ENCODE data around the gene MDM2. TPM values are rescaled to one million over a fixed set of nuclear protein-coding genes. Genes with fewer than 3 reads are reported as not detected.
"Not testable (repeated sequence)": the region's sequence is repeated elsewhere in the genome, so short reads cannot be mapped to it uniquely, and the experiment has no call there.

MDM2 gene
- total RNA-seq, 1 experiment from 2014 or later, result 135 TPM

GRCh38 chr12:68824597-68825250, 16.7 kb downstream of the MDM2 start:
- no peak for DNase-seq (ENCODE audit: low read depth)

GRCh38 chr12:68825569-68826217, 17.7 kb downstream of the MDM2 start:
- no peak for DNase-seq (ENCODE audit: low read depth)

- DNase-seq (ENCODE audit: low read depth), result no peak
Measured at GRCh38 chr12:68827895-68828671, 20.1 kb downstream of the MDM2 start.

- no peak for DNase-seq (ENCODE audit: low read depth)
Measured at GRCh38 chr12:68828672-68829068, 20.7 kb downstream of the MDM2 start.

GRCh38 chr12:68831272-68831671, 23.3 kb downstream of the MDM2 start:
- no peak for DNase-seq (ENCODE audit: low read depth)

GRCh38 chr12:68831751-68832503, 23.9 kb downstream of the MDM2 start:
- no peak for DNase-seq (ENCODE audit: low read depth)

GRCh38 chr12:68832504-68832867, 24.5 kb downstream of the MDM2 start:
- no peak for DNase-seq (ENCODE audit: low read depth)

GRCh38 chr12:68833508-68833907, 25.5 kb downstream of the MDM2 start:
- no peak for DNase-seq (ENCODE audit: low read depth)

- no peak for DNase-seq (ENCODE audit: low read depth)
Measured at GRCh38 chr12:68835333-68835908, 27.4 kb downstream of the MDM2 start.

GRCh38 chr12:68837215-68837614, 29.2 kb downstream of the MDM2 start:
- DNase-seq (ENCODE audit: low read depth), result no peak

GRCh38 chr12:68838046-68838886, 30.3 kb downstream of the MDM2 start:
- no peak for DNase-seq (ENCODE audit: low read depth)

GRCh38 chr12:68839183-68840147, 31.5 kb downstream of the MDM2 start:
- DNase-seq (ENCODE audit: low read depth), result no peak

- not testable (repeated sequence) for DNase-seq (ENCODE audit: low read depth)
Measured at GRCh38 chr12:68841175-68841574, 33.2 kb downstream of the MDM2 start.

GRCh38 chr12:68841717-68842116, 33.7 kb downstream of the MDM2 start:
- no peak for DNase-seq (ENCODE audit: low read depth)

- no peak for DNase-seq (ENCODE audit: low read depth)
Measured at GRCh38 chr12:68842123-68842522, 34.1 kb downstream of the MDM2 start.

GRCh38 chr12:68842784-68843567, 35.0 kb downstream of the MDM2 start:
- no peak for DNase-seq (ENCODE audit: low read depth)

GRCh38 chr12:68844318-68844745, 36.4 kb downstream of the MDM2 start:
- no peak for DNase-seq (ENCODE audit: low read depth)

All from HT1080 (cell line).